H9 (cell line): ENCODE measurements around the gene SSTR5. TPM values are rescaled to one million over a fixed set of nuclear protein-coding genes. Genes with fewer than 3 reads are reported as not detected.

ENCODE experiments used
- DNase-seq: peaks from one replicate; pipeline ENCODE4 v3.0.0-alpha.2; 2017
- H2AFZ ChIP-seq: one replicate; pipeline ENCODE4 v1.6.1; 2013; ENCODE audit warnings: mild to moderate bottlenecking, low read length, control low read depth, moderate library complexity
- H2AK5ac ChIP-seq: 2 replicates; pipeline ENCODE4 v1.6.1; 2013; ENCODE audit warnings: low read length, control low read depth, mixed read lengths; ENCODE audit not compliant: insufficient read length
- H2BK120ac ChIP-seq: one replicate; pipeline ENCODE4 v1.6.1; 2013; ENCODE audit warnings: low read depth, mild to moderate bottlenecking, low read length, control low read depth, inconsistent platforms; ENCODE audit not compliant: poor library complexity, severe bottlenecking
- H2BK12ac ChIP-seq: 2 replicates; pipeline ENCODE4 v1.6.1; 2013; ENCODE audit warnings: low read length, control low read depth, mixed read lengths, low read depth; ENCODE audit not compliant: insufficient read length
- H2BK15ac ChIP-seq: 2 replicates; pipeline ENCODE4 v1.6.1; 2013; ENCODE audit warnings: low read depth, low read length, control low read depth
- H2BK20ac ChIP-seq: one replicate; pipeline ENCODE4 v1.6.1; 2013; ENCODE audit warnings: low read depth, mild to moderate bottlenecking, low read length, control low read depth, inconsistent platforms; ENCODE audit not compliant: poor library complexity, severe bottlenecking
- H2BK5ac ChIP-seq: 2 replicates; pipeline ENCODE4 v1.6.1; 2013; ENCODE audit warnings: low read length, control low read depth, mixed read lengths; ENCODE audit not compliant: insufficient read length
- H3K14ac ChIP-seq: 2 replicates; pipeline ENCODE4 v1.6.1; 2013; ENCODE audit warnings: low read length, control low read depth; ENCODE audit not compliant: insufficient read depth
- H3K18ac ChIP-seq: 2 replicates; pipeline ENCODE4 v1.6.1; 2013; ENCODE audit warnings: low read depth, mild to moderate bottlenecking, mixed read lengths, low read length, control low read depth; ENCODE audit not compliant: insufficient read length
- H3K23ac ChIP-seq: 2 replicates; pipeline ENCODE4 v1.6.1; 2013; ENCODE audit warnings: low read length, control low read depth, mixed read lengths, low read depth; ENCODE audit not compliant: insufficient read length
- H3K23me2 ChIP-seq: 2 replicates; pipeline ENCODE4 v1.6.1; 2013; ENCODE audit warnings: low read depth, mild to moderate bottlenecking, mixed read lengths, low read length, control low read depth; ENCODE audit not compliant: insufficient read length, poor library complexity, severe bottlenecking
- H3K27ac ChIP-seq: 2 replicates; pipeline ENCODE4 v1.5.1; 2013; ENCODE audit warnings: low read length, control low read depth, mixed read lengths, low read depth; ENCODE audit not compliant: insufficient read length
- H3K27me3 ChIP-seq: 2 replicates; pipeline ENCODE4 v1.6.1; 2013; ENCODE audit warnings: low read length, control low read depth, inconsistent platforms; ENCODE audit not compliant: insufficient read depth
- H3K4ac ChIP-seq: 2 replicates; pipeline ENCODE4 v1.6.1; 2013; ENCODE audit warnings: low read depth, mild to moderate bottlenecking, control low read depth, inconsistent platforms, low read length, moderate library complexity
- H3K4me1 ChIP-seq: 2 replicates; pipeline ENCODE4 v1.6.1; 2013; ENCODE audit warnings: low read length, control low read depth, inconsistent platforms; ENCODE audit not compliant: insufficient read depth
- H3K4me2 ChIP-seq: 2 replicates; pipeline ENCODE4 v1.6.1; 2013; ENCODE audit warnings: low read length, control low read depth, mixed read lengths; ENCODE audit not compliant: insufficient read length, insufficient read depth
- H3K56ac ChIP-seq: 2 replicates; pipeline ENCODE4 v1.6.1; 2013; ENCODE audit warnings: low read depth, mild to moderate bottlenecking, mixed read lengths, low read length, control low read depth; ENCODE audit not compliant: insufficient read length
- H3K79me1 ChIP-seq: 2 replicates; pipeline ENCODE4 v1.6.1; 2013; ENCODE audit warnings: low read depth, mild to moderate bottlenecking, moderate library complexity, low read length, control low read depth, inconsistent platforms; ENCODE audit not compliant: insufficient read depth, poor library complexity, severe bottlenecking
- H3K79me2 ChIP-seq: 2 replicates; pipeline ENCODE4 v1.6.1; 2013; ENCODE audit warnings: low read length, control low read depth, inconsistent platforms; ENCODE audit not compliant: insufficient read depth
- H3K9ac ChIP-seq: 2 replicates; pipeline ENCODE4 v1.6.1; 2013; ENCODE audit warnings: low read length, control low read depth, mixed read lengths; ENCODE audit not compliant: insufficient read length; ENCODE audit errors: extremely low read depth
- H3K9me3 ChIP-seq: one replicate; pipeline ENCODE4 v1.6.1; 2013; ENCODE audit warnings: low read depth, low read length, inconsistent platforms; ENCODE audit not compliant: control insufficient read depth
- H3T11ph ChIP-seq: one replicate; pipeline ENCODE4 v1.6.1; 2013; ENCODE audit warnings: mild to moderate bottlenecking, low read length, control low read depth, inconsistent platforms
- H4K20me1 ChIP-seq: one replicate; pipeline ENCODE4 v1.6.1; 2013; ENCODE audit not compliant: control insufficient read depth, insufficient read length, insufficient read depth
- H4K5ac ChIP-seq: 2 replicates; pipeline ENCODE4 v1.6.1; 2013; ENCODE audit warnings: low read depth, mild to moderate bottlenecking, mixed read lengths, low read length, control low read depth; ENCODE audit not compliant: insufficient read length
- H4K8ac ChIP-seq: replicated peaks from 2 replicates; pipeline ENCODE4 v1.6.1; 2013; ENCODE audit warnings: low read length, control low read depth, mixed read lengths, low read depth; ENCODE audit not compliant: insufficient read length
- H4K91ac ChIP-seq: 2 replicates; pipeline ENCODE4 v1.6.1; 2013; ENCODE audit warnings: low read depth, mild to moderate bottlenecking, moderate library complexity, mixed read lengths, low read length, control low read depth; ENCODE audit not compliant: insufficient read length
- H3K27ac Mint-ChIP-seq, 3 experiments: 2 replicates in 2 of 3; 3 replicates in 1 of 3; pipeline ENCODE4 v1.8.0; 2020 to 2021; ENCODE audit warnings: mixed read lengths in 3 of 3, mild to moderate bottlenecking in 1 of 3, moderate library complexity in 1 of 3
- H3K27me3 Mint-ChIP-seq: 2 replicates; pipeline ENCODE4 v1.8.0; 2021; ENCODE audit warnings: low read depth, mild to moderate bottlenecking, moderate library complexity, mixed read lengths
- H3K36me3 Mint-ChIP-seq, 3 experiments: 2 replicates in 2 of 3; 3 replicates in 1 of 3; pipeline ENCODE4 v1.8.0; 2020 to 2021; ENCODE audit warnings: low read depth in 3 of 3, mixed read lengths in 3 of 3; ENCODE audit not compliant: insufficient read depth in 1 of 3
- H3K4me1 Mint-ChIP-seq, 2 experiments: 2 replicates each; pipeline ENCODE4 v1.8.0; 2020; ENCODE audit warnings: mixed read lengths in 2 of 2
- H3K4me3 Mint-ChIP-seq, 2 experiments: 2 replicates in 1 of 2; 3 replicates in 1 of 2; pipeline ENCODE4 v1.8.0; 2020 to 2021; ENCODE audit warnings: mild to moderate bottlenecking in 2 of 2, mixed read lengths in 2 of 2, moderate library complexity in 1 of 2
- H3K9me3 Mint-ChIP-seq, 2 experiments: 2 replicates in 1 of 2; 3 replicates in 1 of 2; pipeline ENCODE4 v1.8.0; 2020; ENCODE audit warnings: mild to moderate bottlenecking in 2 of 2, mixed read lengths in 2 of 2, moderate library complexity in 1 of 2
- WGBS: extraction: QIAGEN DNeasy Blood & Tissue Kit; methylation state at CpG from one replicate; pipeline ENCODE4 v1.1.7; 2013; ENCODE audit warnings: missing lambda C conversion rate, low lambda C conversion rate, mixed read lengths; ENCODE audit not compliant: insufficient read length; ENCODE audit errors: extremely low coverage; 5-methylcytosine and 5-hydroxymethylcytosine counted together
- total RNA-seq: library from RNA; stranded (reverse); gene quantifications from 2 replicates; pipeline ENCODE4 v1.2.1, GENCODE V29; 2021
- TF ChIP-seq, protein P1 (sequence below): fragments of 200-600 bp; sonication (generic); conservative IDR thresholded peaks from 3 replicates; pipeline ENCODE4 v1.8.0; 2021; ENCODE audit warnings: antibody characterized with exemption, mild to moderate bottlenecking

The SSTR5 gene
- total RNA-seq, 1 experiment from 2014 or later = 0.22 TPM

DNA sequence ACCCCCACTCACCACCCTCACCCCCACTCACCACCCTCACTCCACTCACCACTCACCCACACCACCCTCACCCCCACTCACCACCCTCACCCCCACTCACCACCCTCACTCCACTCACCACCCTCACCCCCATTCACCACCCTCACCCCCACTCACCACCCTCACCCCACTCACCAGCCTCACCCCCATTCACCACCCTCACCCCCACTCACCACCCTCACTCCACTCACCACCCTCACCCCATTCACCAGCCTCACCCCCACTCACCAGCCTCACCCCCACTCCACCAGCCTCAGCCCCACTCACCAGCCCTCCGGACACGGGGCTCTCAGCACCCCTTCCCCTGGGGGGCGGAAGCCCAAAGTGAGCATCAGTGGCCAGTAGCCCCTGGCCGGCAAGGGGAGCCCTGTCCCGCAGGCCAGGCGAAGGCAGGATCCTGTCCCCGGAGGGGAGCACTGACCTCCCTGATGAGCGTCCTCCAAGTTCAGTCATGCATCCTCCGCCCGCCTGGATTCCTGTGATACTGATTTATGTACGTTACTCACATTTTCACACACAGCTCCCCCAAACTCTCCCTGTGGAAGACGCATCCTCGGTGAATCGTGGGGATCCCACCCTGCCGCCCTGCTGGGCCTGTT lies 41.5 kb downstream of the SSTR5 start:
- Histone ChIP-seq H2BK5ac (no peak overlapping the region), H3K4me1 (no peaks in the 10 kb centered on the region), H4K91ac (no peak overlapping the region), H4K5ac (no peak overlapping the region), H2BK12ac (no peak overlapping the region), H3K56ac (no peak overlapping the region), H3T11ph (no peak overlapping the region), H3K23me2 (peaks cover 2% of the 10 kb centered on the region), H3K18ac (no peak overlapping the region), H4K20me1 (no peaks in the 10 kb centered on the region), H3K23ac (no peak overlapping the region), H3K79me2 (no peaks in the 10 kb centered on the region), H2AK5ac (no peak overlapping the region), H3K79me1 (no peaks in the 10 kb centered on the region), H3K4me2 (no peak overlapping the region), H2BK120ac (no peak overlapping the region), H3K27ac (no peak overlapping the region), H2AFZ (no peak overlapping the region), H4K8ac (no peak overlapping the region), H3K27me3 (no peaks in the 10 kb centered on the region), H3K9me3 (no peaks in the 10 kb centered on the region), H3K14ac (no peak overlapping the region), H2BK20ac (no peak overlapping the region), H3K9ac (no peak overlapping the region), H2BK15ac (no peak overlapping the region), H3K4ac (no peak overlapping the region)
- TF ChIP-seq, protein P1, sequence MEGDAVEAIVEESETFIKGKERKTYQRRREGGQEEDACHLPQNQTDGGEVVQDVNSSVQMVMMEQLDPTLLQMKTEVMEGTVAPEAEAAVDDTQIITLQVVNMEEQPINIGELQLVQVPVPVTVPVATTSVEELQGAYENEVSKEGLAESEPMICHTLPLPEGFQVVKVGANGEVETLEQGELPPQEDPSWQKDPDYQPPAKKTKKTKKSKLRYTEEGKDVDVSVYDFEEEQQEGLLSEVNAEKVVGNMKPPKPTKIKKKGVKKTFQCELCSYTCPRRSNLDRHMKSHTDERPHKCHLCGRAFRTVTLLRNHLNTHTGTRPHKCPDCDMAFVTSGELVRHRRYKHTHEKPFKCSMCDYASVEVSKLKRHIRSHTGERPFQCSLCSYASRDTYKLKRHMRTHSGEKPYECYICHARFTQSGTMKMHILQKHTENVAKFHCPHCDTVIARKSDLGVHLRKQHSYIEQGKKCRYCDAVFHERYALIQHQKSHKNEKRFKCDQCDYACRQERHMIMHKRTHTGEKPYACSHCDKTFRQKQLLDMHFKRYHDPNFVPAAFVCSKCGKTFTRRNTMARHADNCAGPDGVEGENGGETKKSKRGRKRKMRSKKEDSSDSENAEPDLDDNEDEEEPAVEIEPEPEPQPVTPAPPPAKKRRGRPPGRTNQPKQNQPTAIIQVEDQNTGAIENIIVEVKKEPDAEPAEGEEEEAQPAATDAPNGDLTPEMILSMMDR = no peak
- no peaks in the 10 kb centered on the region for H3K36me3 Mint-ChIP-seq
- peaks cover 46% of the 10 kb centered on the region for H3K27me3 Mint-ChIP-seq
- WGBS = no CpG with 5 or more reads among the region's 15 CpGs
- no peak overlapping the region for H3K4me3 Mint-ChIP-seq
- H3K27ac Mint-ChIP-seq = no peak overlapping the region
- H3K4me1 Mint-ChIP-seq = no peaks in the 10 kb centered on the region
- no peak for DNase-seq
- H3K9me3 Mint-ChIP-seq = no peaks in the 10 kb centered on the region
